DMS153 treated with DMSO at 0.1 percent for 48 hours (cell line): ENCODE measurements around the gene TMEM119.
"Not testable (repeated sequence)": the region's sequence is repeated elsewhere in the genome, so short reads cannot be mapped to it uniquely, and the experiment has no call there.

Source experiments
- DNase-seq: peaks from one replicate; lab custom pipeline; 2025; ENCODE audit not compliant: unreplicated experiment; lab: John Stamatoyannopoulos, UW

TMEM119 gene

GRCh38 chr12:108585864-108586263 is 12.0 kb downstream of the TMEM119 start:
- DNase-seq: no peak

- DNase-seq: no peak
Observed at GRCh38 chr12:108584456-108585065, 13.3 kb downstream of the TMEM119 start.

GRCh38 chr12:108583991-108584390 is 13.9 kb downstream of the TMEM119 start:
- no peak for DNase-seq

- DNase-seq: no peak
Observed at GRCh38 chr12:108582978-108583770, 14.7 kb downstream of the TMEM119 start.

GRCh38 chr12:108582509-108582908 is 15.4 kb downstream of the TMEM119 start:
- DNase-seq: no peak

GRCh38 chr12:108581311-108582227 is 16.3 kb downstream of the TMEM119 start:
- no peak for DNase-seq

- no peak for DNase-seq
Observed at GRCh38 chr12:108580531-108580930, 17.4 kb downstream of the TMEM119 start.

- no peak for DNase-seq
Observed at GRCh38 chr12:108578813-108579212, 19.1 kb downstream of the TMEM119 start.

- no peak for DNase-seq
Observed at GRCh38 chr12:108578264-108578663, 19.6 kb downstream of the TMEM119 start.

GRCh38 chr12:108577458-108577857 is 20.4 kb downstream of the TMEM119 start:
- no peak for DNase-seq

- DNase-seq: no peak
Observed at GRCh38 chr12:108576660-108577234, 21.1 kb downstream of the TMEM119 start.

GRCh38 chr12:108575199-108575912 is 22.5 kb downstream of the TMEM119 start:
- DNase-seq: no peak

GRCh38 chr12:108574276-108574675 is 23.6 kb downstream of the TMEM119 start:
- DNase-seq: not testable (repeated sequence)

- no peak for DNase-seq
Observed at GRCh38 chr12:108573317-108573716, 24.6 kb downstream of the TMEM119 start.

- DNase-seq: no peak
Observed at GRCh38 chr12:108572166-108572790, 25.6 kb downstream of the TMEM119 start.

- no peak for DNase-seq
Observed at GRCh38 chr12:108571609-108572165, 26.2 kb downstream of the TMEM119 start.

- DNase-seq: no peak
Observed at GRCh38 chr12:108570743-108571608, 26.9 kb downstream of the TMEM119 start.

- peak; percentile 25 for DNase-seq
Observed at GRCh38 chr12:108568338-108569154, 29.3 kb downstream of the TMEM119 start.
